ENCODE data around the gene GNAQ.

The GNAQ gene

DNA sequence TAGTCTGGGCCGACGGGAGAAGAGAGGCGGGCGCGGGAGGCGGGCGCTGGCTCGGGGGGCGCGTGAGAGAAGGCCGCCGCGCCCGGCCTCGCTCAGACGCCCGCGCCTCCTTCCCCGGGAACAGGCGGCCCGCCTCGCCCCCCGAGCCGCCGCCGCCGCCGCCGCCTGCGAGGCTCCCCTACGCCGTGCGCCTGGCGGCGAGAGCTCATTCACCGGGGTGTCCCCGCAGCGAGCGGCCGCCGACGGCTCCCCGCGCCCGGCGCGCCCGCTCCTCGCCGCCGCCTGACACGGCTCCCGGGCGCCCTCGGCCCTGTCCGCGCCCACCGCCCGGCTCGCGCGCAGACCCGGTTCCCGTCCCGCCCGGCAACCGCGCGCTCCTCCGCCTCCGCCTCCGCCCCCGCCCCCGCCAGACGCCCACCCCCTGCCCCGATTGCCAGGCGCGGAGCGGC lies at the start of gene GNAQ:
Gene GNAQ (minus strand): TSS at position 368 of the 449 bp plus-strand sequence. CDS start 576 bp downstream, outside the sequence.
- DNase-seq: peak; percentile 30

DNA sequence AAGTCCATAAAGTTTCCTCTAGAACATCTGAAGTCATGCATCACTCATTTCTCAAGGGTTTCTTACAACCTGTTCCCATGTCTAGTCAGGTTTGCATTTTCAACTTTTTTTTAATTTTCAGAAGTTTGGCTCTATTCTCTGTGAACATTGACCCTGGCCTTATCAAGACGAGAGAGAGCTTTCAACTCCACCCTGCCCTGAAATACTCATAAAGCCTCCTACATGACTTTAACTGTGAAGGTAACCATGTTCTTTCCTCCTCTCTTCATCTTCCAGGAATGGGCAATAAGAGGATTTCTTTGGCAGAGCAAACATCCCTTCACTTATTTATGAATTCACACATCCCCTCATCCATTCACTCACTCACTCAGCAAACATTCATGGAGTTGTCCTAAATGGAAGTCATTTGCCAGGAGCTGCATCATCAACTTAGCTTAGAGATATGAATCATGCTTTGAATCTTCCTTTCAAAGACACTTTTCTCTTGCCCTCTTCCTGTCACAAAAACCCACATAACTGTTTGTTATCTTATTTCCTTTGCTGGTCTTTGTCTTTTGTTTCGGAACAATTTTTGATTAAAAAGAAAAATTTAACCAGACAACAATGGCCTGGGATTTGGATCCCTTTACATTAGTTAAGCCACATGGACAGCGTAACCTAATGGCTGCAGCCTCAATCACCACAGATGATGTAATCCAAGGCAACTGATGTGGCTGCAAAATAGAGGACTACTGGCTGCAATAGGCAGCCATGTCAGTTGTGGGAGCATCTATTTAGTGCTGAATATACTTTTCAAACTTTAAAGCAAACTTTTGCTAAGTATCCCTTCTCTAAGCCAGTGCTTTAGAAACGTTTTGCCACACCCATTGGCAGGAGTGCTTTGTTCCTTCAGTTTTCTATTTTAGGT lies 43.0 kb upstream of the GNAQ start:
- DNase-seq: peak; percentile 10

DNA sequence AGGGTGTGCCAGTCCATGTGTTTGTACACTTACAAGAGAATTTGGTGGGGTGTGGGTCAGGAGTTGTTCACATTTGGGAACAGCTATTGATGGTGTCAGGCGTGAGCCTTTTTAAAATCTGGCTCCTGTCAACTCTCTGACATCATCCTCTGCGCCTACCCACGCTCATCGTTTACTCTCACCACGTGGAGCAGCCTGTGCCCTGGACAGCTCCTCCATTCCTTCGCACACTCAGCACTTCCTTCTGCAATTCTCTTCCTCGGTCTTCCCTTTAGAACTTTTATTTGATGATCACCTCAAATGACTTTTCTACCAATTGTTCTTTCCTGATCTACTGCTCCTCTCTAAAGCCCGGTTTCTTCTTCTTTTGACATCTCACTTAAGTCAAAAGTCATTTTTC lies 42.1 kb upstream of the GNAQ start:
- DNase-seq: no peak

DNA sequence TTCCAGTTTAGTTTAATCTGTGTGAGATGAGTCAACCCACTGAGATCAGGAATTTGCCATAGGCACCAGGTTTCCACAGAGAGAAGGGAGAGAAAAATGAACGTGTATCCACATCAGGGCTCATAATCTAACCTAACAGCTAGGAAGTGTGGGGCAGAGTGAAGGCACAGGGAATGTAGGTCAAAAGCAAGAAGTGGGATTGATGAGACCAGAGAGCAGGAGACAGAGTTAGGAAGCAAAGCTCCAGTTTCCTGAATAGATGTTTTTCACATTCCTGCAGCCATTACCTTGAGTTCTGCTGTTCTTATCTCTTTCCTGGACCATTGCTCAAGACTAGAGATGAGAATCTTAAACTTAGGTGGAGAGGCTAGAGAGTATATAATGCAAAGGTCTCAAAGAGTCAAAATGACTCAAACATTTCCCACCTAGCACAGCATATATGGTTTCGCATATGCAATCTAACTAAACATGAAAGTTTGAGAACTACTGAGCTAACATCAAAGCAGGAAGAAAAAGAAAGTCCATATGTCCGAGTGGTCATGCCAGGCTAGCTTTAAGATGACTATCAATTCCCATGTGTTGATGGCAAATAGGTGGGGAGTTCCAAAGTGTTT lies 41.1 kb upstream of the GNAQ start:
- no peak for DNase-seq

DNA sequence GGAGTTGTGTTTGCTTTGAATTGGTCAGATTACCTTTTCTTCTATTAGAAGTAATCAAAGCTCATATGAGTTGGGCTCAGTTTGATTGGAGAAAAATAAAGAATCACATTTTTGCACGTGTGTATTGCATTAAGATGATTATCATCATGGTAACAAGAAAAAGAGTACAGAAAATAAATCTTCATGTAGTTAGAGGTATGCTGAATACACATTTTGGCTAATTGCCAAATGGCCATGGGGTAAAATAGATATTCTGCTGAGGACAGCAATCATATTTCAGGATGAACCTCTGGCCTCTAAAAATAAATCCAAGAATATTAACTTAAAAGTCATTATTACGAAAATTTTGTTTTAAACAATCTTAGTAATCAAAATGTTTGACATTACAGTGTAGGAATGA lies 38.9 kb upstream of the GNAQ start:
- no peak for DNase-seq

DNA sequence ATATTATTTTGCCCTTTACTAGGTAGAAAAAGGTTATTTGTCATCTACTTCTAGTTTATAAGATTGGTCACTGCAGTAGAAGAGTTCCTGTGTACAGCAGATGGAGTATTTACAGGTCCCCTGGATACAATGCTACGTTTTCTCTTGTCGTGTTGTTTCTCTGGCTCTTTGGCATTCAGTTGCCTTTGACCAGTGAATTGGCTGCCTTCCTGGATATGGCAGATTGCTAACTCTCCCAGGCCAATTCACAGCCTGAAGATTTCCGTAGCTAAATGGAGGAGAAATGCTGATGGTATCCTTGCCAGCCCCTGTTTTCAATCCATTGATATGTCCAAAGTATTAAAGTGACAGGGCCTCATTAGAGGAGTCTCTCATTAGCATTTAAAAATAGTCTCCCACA lies 32.5 kb upstream of the GNAQ start:
- no peak for DNase-seq

DNA sequence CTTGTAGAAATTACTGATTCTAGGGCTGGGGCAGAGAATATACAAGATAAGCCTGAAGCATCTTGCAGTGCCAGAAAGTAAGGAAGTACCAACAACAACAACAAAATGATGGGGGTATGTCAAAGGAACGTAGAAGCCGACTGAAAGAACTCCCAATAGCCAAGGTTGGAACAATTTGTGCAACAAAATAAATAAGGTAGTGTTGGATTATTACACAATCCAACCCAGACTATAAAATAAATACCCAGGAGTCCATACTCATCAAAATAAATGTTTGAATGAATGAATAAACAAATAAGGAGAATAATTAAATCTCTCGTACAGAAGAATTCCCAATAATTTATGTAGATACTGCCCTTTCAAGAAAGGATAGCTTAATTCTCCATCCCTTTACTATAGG lies 31.1 kb upstream of the GNAQ start:
- no peak for DNase-seq

DNA sequence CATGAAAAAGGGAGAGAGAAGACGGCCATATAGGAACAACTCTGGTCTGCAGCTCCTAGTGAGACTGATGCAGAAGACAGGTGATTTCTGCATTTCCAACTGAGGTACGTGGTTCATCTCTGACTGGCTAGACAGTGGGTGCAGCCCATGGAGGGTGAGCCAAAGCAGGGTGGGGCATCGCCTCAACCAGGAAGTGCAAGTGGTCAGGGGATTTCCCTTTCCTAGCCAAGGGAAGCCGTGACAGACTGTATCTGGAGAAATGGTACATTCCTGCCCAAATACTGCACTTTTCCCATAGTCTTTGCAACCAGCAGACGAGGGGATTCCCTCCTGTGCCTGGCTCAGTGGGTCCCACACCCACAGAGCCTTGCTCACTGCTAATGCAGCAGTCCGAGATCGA lies 22.6 kb upstream of the GNAQ start:
- peak; percentile 24 for DNase-seq

DNA sequence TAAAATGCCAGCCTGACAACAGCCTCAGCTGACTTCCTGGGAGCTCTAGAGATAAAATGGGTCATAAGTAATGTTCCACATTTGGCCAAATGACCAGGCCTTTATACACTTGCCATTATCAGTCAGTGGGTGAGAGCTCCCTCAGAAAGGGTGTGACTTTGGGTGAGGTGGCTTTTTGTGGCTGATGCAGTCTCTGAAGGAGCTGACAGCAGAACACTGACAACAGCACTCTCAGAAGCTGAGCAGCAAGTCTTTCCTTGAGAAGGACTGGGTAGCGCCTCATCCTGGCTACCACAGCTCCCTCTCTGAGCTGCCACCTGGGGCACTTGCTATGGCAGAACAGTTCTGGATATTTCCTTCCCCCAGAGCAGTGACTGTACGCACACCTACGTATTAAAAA lies 22.0 kb upstream of the GNAQ start:
- DNase-seq: no peak

DNA sequence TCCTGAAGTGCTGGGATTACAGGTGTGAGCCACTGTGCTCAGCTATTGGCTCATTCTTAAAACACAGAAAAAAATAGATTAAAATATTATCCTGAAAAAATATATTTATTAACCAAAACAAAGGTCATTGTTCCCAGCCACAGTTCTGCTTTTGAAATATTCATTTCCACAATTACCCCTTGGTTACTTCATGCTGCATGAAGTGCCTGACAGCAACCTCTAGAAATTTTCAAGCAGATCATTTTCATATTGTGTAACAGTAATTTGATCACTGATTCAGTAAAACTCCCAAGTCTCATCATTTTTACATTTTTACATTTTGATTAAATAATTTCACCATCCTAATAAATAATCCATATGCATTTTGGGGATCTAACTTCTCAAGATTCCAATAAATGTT lies 18.8 kb upstream of the GNAQ start:
- no peak for DNase-seq

DNA sequence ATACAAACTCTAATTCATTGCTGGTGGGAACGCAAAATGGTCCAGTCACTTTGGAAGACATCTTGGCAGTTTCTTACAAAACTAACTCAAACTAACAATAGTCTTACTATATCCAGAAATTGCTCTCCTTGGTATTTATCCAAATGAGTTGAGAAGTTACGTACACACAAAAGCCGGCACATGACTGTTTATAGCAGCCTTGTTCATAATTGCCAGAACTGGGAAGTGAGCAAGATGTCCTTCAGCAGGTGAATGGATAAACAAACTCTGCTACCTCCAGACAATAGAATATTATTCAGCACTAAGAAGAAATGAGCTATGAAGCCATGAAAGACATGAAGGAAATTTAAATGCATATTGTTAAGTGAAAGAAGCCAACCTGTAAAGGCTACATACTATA lies 17.9 kb upstream of the GNAQ start:
- no peak for DNase-seq

DNA sequence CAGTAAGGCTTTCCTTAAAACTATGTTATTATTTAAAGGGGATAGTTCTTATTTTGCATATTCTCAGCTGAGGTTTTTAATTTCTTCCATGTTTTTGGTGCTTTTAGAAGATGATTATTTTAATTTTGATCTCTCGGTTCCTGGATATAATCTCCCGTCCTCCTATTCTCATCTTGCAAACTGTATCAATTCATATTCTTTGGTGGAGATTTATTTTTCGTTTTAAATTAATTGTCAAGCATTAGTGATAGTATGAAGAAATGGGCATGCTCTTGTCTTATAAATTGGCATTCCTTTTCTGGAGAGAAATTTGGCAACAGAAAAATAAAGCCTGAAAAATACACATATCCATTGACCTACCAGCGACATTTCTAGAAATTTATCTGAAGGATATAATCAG lies 15.5 kb upstream of the GNAQ start:
- DNase-seq: no peak

DNA sequence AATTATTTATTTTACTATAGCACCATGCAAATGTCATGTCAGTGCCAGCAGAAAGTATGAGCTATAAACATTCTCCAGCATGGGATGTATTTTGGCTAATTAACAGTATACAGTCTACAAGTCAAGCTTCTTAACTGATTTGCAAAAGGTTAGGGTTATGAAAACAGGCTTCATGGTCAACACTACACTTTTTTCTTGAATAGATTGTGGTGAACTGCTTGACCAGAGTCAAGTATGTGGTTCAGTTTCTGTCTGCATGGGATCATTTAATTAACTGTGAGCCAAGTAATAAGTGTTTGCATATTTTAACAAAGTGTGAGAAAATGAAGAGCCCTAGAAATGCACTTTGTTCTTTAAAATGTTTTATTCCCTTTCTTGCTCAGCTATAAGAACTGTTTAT lies 14.5 kb upstream of the GNAQ start:
- DNase-seq: no peak

DNA sequence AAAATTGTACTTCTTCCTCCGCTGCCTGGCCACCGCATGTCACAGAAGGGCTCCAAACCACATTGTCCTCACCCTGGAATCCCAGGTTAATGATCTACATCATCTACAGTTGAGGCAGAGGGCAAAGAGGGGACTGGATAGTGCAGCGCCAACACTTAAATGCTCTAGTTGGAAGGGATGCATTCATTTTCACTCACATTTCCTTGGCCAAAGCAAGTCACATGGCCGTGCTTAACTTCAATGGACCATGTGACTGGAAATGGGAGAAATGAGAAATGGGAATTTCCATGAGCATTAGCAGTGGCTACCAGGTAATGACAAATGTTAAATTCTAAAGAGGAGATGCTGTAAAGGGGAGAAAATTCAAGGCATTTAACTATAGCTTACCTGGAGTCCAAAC lies 13.3 kb upstream of the GNAQ start:
- DNase-seq: no peak

DNA sequence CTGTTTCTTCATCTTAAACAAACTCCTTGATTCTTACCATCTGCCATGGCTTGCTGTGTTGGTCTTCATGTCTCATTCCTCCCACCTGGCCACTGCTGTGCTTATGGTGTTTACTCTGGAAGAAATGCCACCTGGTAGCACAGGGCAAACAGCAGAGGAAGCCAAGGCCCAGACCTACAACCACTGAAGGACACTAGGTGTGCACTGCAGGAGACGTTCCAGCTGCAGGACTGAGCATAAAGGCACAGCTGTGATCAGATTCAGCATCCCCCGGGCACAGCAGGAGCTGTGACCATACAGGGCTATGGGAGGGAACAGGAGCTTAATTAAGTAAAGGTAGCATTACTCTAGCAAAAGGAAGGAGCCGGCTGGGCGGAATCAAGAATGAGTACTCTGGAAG lies 12.6 kb upstream of the GNAQ start:
- no peak for DNase-seq

DNA sequence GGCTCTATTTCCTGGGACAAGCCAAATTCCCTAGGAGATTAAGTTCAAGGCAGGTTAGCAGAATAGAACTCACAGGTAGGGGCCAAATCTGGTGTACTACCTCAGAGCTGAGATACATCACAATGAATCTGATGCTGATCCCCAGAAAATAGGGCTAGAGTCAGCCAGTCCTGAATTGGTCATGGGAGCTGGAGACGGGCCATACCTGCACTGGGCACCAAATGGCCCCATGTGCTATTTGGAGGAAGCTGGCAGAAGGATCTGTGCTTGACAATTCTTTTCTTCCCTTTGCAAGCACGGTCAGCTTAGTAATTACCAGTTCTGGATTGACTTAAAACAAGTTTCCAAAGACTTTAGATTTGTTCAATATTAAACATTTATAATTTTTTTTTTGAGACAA lies 10.4 kb upstream of the GNAQ start:
- DNase-seq: no peak

DNA sequence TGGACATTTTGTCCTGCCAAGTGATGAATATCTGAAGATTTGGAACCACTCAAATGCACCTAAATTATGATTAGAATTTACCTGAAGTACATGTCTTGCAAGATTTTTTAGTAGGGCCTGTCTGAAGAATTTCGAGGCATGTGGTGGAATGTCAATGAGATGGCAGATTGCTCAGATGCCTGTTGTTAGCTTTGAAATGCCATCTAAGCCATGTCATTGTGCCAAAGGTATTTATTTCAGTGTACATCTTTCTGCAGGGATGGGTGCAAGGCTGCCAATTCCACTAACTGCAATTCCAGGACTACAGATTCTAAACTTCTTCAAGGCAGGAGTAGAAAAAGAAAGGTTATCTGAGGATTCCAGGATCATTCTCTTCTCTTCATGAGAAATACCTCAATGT lies 9.1 kb upstream of the GNAQ start:
- DNase-seq: no peak

DNA sequence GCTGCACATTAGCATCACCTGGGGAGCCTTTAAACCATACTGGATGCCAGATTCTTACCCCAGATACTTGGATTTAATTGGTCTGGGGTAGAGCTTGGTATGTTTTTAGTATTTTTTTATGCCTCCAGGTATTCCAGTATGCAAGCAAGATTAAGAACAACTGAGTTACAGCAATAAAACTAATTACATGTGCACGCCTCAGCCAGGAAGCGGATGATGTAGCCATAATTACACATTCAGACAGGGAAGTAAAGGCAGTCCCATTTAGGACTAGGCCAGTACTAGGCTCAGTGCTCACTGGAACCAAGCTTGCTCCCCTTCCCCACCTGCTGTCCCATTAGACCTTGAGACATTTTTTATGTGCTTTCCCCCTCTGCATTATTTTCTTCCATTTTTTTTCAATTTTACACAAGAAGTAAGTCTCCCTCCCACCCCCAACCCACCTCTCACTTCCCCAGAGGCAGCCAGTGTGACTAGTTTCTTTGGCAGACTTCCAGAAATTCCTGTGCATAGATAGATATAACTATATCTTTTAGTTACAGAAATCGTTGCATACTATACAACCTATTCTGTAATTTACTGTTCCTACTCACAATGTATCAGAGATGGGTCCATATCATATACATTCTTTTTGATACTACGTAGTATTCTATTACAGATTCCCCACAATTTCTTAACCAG lies 7.1 kb upstream of the GNAQ start:
- no peak for DNase-seq

DNA sequence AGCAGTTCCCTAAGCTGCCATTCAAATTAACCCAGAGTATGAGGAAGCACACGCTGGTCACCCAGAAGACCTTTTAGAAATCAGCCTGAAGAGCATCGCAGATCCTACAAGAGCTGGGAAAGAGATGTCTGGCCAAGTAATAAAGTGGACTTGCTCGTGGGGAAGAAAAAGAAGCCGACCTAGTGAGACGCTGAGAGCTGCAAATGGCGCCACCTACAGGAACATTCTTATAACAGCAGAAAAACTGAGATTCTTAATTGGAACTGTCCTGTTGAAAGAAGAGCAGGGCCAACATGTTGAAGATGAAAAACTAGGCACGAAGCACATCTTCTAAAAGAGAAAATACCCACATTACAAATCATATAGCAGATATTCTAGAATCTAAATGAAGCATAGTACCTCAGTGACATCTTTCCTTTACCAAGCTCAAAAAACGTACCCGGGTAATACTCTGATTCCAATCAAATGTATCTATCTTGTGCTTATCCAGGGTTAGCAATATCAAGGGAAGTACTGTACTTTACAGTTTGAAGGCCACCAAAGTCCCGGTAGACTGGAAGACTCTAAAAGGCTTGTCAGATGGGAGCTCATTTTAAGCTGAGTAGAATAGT lies 3.9 kb upstream of the GNAQ start:
- peak; percentile 64 for DNase-seq

DNA sequence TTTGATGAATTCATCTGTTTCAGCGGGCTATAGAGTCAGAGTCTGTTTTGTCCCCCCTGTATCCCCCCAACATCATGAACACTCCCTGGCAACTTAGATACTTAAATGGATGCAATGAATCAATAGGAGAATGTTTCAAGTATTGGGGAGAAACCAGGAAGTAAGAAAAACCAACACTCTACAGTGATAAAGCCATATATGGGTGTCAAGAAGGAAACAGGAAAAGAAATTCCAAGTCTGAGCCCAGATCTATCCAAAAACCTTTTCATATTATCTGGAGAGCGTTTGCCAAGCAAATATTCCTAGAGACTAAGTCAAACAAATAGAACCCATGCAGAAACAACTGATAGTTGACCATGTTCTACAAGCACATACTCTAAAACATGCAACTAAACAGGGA lies 2.3 kb upstream of the GNAQ start:
- no peak for DNase-seq

DNA sequence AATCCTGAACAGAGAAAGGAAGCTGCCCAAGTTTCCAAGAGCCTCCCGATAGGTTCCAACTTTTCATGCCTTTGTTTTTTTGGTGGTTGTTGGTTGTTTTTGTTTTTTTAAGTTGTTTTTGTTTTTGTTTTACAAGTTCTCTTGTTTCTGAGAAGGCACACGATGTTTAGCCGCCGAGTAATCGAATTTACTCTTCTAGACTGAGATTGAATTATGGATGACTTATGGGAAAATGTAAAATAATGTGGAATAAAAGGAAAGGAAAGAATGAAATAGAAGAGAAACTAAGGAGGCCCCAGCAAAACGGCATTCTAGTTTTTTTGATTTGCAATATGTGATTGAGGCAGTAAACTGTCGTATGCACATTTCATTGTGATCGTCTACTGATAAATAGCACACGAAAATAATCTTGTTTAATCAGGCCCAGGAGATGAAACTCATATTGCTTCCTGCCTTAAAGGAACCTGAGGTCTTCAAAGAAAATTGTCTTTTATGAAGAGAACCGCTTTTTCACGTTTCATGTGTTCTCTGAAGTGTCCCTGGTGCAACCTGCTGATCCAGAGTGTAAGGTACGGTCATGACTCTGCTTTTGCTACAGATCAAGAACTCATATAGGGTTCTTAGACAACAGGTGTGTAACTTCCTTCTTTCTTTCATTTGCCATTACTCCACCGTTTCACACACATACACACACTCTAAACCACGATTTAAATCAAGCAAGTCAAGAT lies 1.3 kb upstream of the GNAQ start:
- no peak for DNase-seq

DNA sequence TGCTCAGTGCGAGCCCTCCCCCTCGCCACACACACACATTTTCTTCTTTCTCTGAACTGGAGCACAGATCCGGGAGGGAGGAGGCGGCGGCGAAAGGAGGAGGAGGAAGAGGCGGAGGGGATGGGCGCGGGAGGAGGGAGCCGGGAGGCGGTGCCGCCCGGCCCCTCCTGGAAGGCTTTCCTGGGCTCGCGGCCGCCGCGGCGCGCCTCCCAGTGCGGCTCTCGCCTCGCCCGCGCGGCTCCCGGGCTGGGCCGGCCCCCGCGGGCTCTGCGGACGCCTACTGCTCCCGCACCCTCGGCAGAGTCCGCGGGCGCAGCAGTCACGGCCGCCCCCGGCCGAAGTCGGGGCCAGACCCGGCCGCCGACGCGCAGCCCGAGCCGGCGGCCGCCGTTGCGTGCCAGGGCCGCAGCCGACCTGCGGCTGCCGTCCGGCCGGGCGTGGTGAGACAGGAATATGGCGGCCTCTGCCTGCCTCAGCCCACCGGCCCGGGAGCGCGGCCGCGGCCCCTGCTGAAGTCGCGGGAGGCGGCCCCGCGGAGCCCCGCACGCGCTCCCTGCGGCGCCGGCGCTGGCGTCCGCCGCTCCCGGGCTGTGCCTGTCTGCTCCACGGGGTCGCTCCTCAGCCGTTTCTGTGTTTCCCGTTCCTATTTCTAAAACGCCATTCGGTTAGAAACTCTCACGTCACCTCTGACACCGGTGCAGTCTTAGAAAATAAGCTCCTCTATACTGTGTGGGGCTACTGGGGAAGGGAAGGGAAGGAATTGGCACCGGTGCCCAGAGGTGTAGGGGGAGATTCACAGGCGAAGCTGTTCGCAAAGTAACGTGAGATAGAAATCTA lies 500 bp upstream of the GNAQ start:
- DNase-seq: peak; percentile 70

All from stimulated activated CD4-positive, alpha-beta T cell treated with anti-CD3 and anti-CD28 coated beads, Interleukin-4, amount 100 ng/mL, for 24 hours (primary cell).